Measurements from ENCODE around the gene KRTAP8-1. TPM values are rescaled to one million over a fixed set of nuclear protein-coding genes. Genes with fewer than 3 reads are reported as not detected.

KRTAP8-1 gene
- total RNA-seq = 2.5 TPM

- DNase-seq = no peak
Observed at GRCh38 chr21:30813174-30813573, at the start of gene KRTAP8-1. Gene KRTAP8-1 (minus strand): TSS chr21:30813274. CDS start chr21:30813220, 54 bp downstream.

GRCh38 chr21:30847627-30848500 lies 34.8 kb upstream of the KRTAP8-1 start:
- no peak for DNase-seq

GRCh38 chr21:30842990-30843389 lies 29.9 kb upstream of the KRTAP8-1 start:
- DNase-seq = no peak

- no peak for DNase-seq
Observed at GRCh38 chr21:30839304-30839703, 26.2 kb upstream of the KRTAP8-1 start.

- no peak for DNase-seq
Observed at GRCh38 chr21:30838536-30838935, 25.5 kb upstream of the KRTAP8-1 start.

- DNase-seq = no peak
Observed at GRCh38 chr21:30831194-30831765, 18.2 kb upstream of the KRTAP8-1 start.

GRCh38 chr21:30829659-30830058 lies 16.6 kb upstream of the KRTAP8-1 start, which contains the start of gene KRTAP7-1:
Gene KRTAP7-1 (minus strand): TSS chr21:30829759. CDS start chr21:30829698, 61 bp downstream.
- no peak for DNase-seq

- DNase-seq = no peak
Observed at GRCh38 chr21:30818837-30819610, 6.0 kb upstream of the KRTAP8-1 start.

- no peak for DNase-seq
Observed at GRCh38 chr21:30800605-30801004, 12.5 kb downstream of the KRTAP8-1 start.

GRCh38 chr21:30793581-30794314 lies 19.3 kb downstream of the KRTAP8-1 start:
- no peak for DNase-seq

- DNase-seq = no peak
Observed at GRCh38 chr21:30779249-30779648, 33.8 kb downstream of the KRTAP8-1 start.

GRCh38 chr21:30769724-30770431 lies 43.2 kb downstream of the KRTAP8-1 start:
- DNase-seq = no peak

Small RNA genes lying within 50 kb of the gene (small RNA-seq; reads per million reads assigned to genes)
- gene AP000244.1 (ENCODE audit: low replicate concordance) (not detected), gene KRTAP8-2P (ENCODE audit: low replicate concordance) (not detected), gene KRTAP8-3P (ENCODE audit: low replicate concordance) (not detected)

Other genes starting within 250 kb of the KRTAP8-1 start
- not detected for gene KRTAP22-2, start 222.9 kb downstream of the KRTAP8-1 start, total RNA-seq
- not detected for gene KRTAP6-3, start 220.8 kb downstream of the KRTAP8-1 start, total RNA-seq
- gene KRTAP6-2, start 214.4 kb downstream of the KRTAP8-1 start, total RNA-seq = not detected
- not detected for gene KRTAP22-1, start 212.2 kb downstream of the KRTAP8-1 start, total RNA-seq
- gene KRTAP6-1, start 199.3 kb downstream of the KRTAP8-1 start, total RNA-seq = not detected
- gene KRTAP20-1, start 196.8 kb downstream of the KRTAP8-1 start, total RNA-seq = not detected
- not detected for gene KRTAP20-4, start 192.6 kb downstream of the KRTAP8-1 start, total RNA-seq
- gene KRTAP20-2, start 178.1 kb downstream of the KRTAP8-1 start, total RNA-seq = 1.2 TPM
- not detected for gene KRTAP20-3, start 170.4 kb downstream of the KRTAP8-1 start, total RNA-seq
- gene KRTAP21-3, start 94.5 kb downstream of the KRTAP8-1 start, total RNA-seq = not detected
- gene KRTAP21-2, start 66.0 kb downstream of the KRTAP8-1 start, total RNA-seq = 1.3 TPM
- not detected for gene KRTAP21-1, start 57.8 kb downstream of the KRTAP8-1 start, total RNA-seq
- gene KRTAP7-1, start 16.5 kb upstream of the KRTAP8-1 start, total RNA-seq = 3.4 TPM
- gene KRTAP11-1, start 68.3 kb upstream of the KRTAP8-1 start, total RNA-seq = 25.4 TPM
- gene KRTAP19-8, start 225.2 kb upstream of the KRTAP8-1 start, total RNA-seq = not detected

Data from skin of body (tissue), 3 donors.